ENCODE measurements around the gene UQCRQ.

GRCh38 chr5:132831095-132831860 is 35.2 kb upstream of the UQCRQ start:
- TF ChIP-seq, protein P1, sequence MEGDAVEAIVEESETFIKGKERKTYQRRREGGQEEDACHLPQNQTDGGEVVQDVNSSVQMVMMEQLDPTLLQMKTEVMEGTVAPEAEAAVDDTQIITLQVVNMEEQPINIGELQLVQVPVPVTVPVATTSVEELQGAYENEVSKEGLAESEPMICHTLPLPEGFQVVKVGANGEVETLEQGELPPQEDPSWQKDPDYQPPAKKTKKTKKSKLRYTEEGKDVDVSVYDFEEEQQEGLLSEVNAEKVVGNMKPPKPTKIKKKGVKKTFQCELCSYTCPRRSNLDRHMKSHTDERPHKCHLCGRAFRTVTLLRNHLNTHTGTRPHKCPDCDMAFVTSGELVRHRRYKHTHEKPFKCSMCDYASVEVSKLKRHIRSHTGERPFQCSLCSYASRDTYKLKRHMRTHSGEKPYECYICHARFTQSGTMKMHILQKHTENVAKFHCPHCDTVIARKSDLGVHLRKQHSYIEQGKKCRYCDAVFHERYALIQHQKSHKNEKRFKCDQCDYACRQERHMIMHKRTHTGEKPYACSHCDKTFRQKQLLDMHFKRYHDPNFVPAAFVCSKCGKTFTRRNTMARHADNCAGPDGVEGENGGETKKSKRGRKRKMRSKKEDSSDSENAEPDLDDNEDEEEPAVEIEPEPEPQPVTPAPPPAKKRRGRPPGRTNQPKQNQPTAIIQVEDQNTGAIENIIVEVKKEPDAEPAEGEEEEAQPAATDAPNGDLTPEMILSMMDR (IDR thresholded peaks at IDR 0.05; ENCODE audit: low read length) = no peak
- TF ChIP-seq EZH2 (IDR thresholded peaks at IDR 0.05; ENCODE audit: borderline replicate concordance, low read length) = no peak

Data from OCI-LY1 (cell line).